Stimulated activated CD8-positive, alpha-beta memory T cell treated with anti-CD3 and anti-CD28 coated beads, Interleukin-7, amount 100 ng/mL, for 1 hour (primary cell): ENCODE measurements around the gene PRKCA.

Experiments used
- DNase-seq, 2 donors: peaks; one replicate each; pipeline ENCODE4 v3.0.0-alpha.2; 2020; ENCODE audit warnings: low read depth in 2 of 2

PRKCA gene

DNA sequence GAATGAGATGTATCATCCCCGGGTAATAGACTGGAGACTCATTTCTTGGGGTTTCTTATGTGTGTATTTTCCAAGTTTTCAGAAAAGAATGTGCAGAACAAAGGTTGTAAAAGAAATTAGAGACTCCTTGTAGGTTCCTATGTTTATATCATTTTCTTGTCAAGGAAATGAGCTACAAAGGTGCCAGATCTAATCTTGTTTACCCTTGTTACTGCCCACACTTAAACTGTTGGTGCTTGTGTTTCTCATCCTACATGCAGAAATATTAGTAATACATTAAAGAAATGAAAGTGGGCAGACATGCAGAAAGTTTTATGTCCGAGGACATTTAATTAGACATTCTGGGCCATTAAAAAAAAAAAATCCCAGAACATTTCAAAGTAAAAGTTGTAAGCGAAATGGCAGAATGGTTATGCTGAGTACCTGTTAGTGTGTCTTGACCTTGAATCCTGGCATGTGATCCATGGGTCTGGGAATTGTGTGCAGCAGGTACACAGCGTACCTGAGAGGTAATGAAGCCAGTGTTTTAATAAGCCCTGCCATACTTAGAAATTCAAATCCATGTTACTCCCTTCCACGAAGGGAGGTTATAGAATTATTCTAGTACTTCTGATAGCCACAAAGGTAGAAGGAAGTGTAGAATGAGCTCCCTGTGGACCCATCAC lies 469.9 kb downstream of the PRKCA start:
- no peak for DNase-seq

DNA sequence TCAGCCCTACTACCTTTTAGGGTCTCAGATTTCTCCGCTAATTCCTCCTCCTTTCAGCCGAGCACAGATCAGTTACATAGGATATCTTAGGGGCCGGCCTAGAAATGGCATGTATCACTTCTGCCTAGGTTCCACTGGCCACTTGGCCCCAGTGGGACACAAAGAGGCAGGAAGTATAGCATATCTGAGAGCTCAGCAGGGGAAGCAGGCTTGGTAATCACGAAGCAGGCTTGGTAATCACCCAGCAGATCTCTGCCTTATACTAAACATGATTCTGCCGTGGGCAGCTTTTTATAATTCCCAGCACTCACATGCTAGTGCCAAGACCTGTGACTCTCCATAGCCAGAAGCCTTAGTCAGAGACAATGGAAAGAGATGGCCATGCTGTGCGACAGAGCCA lies 472.9 kb downstream of the PRKCA start:
- DNase-seq = no peak

DNA sequence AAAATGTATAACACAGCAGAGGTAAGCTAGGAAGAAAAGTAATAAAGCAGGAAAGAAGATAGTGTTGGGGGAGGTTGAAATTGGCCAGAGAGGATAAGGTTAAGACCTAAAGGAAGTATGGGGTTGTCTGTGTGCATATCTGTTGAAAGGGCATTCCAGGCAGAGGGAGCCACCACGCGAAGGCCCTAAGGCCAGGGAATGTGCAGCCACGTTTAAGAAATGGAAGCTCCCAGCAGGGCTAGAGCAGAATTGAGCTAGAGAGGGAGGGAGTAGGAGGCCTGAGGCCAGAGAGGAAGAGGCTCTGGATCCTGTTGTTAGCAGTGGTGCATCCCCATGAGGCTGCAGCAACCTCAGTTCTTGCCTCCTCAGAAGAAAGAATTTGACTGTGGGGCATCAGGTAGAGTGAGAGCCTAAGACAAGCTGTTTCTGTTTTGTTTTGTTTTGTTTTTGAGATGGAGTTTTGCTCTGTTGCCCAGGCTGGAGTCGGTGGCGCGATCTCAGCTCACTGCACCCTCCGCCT lies 473.5 kb downstream of the PRKCA start:
- no peak for DNase-seq

- DNase-seq = no peak
Measured at GRCh38 chr17:66776999-66777688, 474.7 kb downstream of the PRKCA start.

- no peak for DNase-seq
Measured at GRCh38 chr17:66777689-66778225, 475.3 kb downstream of the PRKCA start.

- no peak for DNase-seq
Measured at GRCh38 chr17:66778531-66779236, 476.3 kb downstream of the PRKCA start.

DNA sequence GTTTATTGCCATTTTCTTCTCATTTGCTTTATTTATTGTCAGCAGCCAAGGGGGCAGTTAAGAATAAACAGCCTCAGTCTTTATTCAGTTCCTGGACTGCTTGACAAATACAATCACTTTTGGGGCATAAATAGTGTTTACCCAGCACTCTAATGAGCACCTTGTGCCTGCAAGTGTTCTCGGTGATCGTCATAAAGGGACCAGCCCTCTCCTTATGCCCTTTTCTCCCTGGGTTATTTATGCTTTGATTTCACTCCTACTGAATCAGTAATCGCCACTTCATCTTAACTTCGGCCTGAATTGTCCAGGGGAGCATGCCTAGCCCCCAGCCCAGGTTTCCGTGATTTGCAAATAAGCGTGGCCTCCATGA lies 476.8 kb downstream of the PRKCA start:
- no peak for DNase-seq

DNA sequence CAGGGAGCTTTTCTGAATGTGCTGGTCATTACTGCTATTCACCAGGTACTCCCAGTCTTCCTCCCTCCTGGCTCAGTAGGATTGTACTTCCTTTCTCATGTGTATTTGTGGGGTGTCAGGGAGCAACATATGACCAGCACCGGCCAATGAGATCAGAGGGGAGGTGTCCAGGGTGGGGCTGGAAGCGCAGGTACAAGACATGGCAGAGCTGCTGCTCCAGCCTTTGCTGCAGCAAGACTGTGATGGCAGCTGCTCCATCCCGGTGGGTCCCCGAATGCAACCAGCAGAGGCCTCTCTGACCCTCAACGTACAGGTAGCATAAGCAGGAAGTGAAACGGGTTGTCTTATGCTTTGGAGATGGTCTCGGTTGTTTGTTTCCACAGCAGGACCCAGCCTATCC lies 478.7 kb downstream of the PRKCA start:
- no peak for DNase-seq

DNA sequence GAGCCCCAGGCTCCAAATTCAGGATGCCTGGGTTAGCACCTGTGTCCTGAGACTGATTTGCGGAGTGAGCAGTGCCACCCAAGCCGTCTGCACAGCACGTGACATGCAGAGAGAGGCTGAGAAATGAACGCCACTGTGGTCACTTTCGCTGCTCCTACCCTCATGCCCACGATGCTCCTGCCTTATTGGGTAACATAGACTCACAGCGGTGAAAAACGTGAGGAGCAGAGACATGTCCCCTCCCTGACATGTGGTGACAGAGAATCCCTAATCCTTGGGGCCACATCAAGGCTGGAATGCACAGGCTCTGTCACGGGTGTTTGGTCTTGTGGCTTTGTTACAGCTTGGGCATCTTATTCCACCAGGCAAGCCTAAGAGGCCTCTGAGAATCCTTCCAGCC lies 480.4 kb downstream of the PRKCA start:
- no peak for DNase-seq

DNA sequence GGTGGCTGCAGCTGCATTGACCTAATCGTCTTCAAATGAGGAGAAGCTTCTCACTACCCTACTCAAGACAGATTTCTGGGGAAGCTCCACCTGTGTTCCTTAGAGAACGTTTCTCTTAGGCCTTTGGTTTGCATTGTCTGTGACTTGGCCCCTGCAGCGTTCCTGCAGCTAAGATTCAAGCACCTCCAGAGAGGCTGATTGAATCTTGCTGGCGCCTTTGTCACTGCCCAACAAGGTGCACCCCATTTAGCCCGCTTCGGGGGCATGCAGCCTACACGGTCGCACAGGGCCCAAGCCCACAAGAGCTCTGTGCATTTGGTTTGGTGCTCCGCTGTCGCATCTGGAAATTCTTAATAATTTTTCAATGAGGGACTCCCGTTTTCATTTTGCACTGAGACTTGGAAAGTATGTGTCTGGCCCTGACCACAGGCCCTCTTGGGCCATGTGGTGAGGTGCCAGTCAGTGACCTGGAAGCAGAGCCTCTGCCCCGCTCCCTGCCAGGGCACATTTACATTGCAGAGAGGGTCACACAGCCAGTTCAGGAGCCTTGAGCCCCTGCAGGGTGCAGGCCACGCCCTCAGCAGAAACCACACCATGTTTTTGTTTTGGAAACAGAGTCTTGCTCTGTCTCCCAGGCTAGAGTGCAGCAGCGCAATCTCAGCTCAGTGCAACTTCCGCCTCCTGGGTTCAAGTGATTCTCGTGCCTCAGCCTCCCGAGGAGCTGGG lies 481.4 kb downstream of the PRKCA start:
- DNase-seq = no peak

- DNase-seq = no peak
Measured at GRCh38 chr17:66784621-66785364, 482.4 kb downstream of the PRKCA start.

DNA sequence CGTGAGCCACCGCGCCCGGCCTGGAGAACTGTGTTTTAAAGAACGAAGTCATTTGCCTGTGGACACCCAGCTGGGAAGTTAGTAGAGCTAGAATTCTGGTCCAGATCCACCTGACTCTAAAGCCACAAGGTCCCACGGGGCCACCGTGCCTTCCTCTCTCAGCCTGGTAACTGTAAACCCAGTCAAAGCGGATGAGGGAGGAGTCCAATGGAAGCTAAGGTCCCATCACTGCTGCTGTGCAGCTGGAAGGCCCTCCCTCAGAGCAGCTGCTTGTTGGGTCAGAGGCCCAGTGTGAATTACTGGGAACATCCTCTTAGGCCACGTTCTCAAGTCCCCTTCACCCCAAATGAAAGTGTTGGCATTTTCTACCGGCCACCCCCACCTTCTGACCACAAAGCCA lies 483.7 kb downstream of the PRKCA start:
- DNase-seq = no peak

GRCh38 chr17:66787914-66788313 lies 485.5 kb downstream of the PRKCA start:
- DNase-seq = no peak

DNA sequence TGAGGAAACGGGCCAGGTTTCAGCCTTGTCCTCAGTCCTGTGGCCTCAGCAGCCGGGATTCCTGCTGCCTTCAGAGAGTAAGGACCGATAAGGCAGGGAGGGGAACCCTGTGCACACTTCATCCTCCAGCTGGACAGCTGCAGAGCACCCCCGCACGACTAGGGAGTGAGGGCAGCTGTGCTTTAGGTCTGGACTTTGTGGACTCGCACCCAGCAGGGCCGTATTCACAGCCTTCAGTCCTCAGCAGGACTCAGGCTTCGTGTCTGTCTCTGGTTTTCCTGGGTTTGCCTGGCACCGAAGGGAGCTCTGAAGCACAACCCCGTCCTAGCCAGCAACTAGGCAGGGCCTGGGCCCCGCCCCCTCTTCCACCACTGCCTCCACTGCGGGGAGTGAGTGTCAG lies 486.7 kb downstream of the PRKCA start:
- DNase-seq = no peak

DNA sequence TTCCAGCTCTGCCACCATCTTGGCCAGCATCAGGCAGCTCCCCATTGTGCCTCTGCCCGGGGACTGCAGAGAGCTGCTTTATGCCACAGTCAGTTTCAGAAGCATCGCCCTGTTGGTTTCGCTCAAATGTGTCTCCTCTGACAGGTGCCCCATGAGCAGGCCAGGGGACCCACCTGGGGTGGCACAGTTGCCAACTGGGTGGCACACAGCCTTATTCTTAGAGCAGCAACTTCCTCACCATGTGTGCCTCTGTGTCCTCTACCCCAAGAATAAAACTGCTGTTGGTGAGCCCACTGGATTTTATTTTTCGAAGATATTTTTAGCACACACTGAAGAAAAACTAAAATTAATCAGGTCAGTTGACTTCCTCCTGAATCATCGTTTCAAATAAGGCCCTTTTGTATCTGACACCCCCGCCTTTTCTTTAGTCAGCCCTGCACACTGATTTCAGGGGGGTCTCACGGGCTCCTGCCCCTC lies 487.6 kb downstream of the PRKCA start:
- no peak for DNase-seq

DNA sequence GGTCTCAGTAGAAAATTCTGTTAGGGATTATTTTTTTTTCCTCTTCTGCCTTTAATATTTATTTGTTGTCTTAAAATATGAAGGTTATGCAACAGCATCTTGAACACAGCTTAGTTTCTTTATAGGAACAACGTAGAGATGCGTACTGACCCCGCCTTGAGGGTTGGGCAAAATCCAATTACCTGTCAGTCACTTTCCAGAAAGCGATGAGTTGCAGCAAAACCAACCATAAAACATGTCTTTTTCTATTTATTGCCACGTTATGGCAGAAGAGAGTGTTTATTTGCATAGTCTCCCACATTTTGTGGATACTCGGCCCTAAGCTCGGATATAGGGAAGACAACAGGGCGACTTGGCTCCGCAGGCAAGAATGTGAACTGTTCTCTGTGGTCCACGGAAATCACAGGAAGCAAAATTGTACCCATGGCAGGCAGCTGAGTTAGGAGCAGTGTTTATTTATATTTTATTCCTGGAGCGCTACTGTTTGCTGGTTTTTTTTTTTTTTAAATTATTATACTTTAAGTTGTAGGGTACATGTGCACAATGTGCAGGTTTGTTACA lies 488.2 kb downstream of the PRKCA start:
- no peak for DNase-seq

DNA sequence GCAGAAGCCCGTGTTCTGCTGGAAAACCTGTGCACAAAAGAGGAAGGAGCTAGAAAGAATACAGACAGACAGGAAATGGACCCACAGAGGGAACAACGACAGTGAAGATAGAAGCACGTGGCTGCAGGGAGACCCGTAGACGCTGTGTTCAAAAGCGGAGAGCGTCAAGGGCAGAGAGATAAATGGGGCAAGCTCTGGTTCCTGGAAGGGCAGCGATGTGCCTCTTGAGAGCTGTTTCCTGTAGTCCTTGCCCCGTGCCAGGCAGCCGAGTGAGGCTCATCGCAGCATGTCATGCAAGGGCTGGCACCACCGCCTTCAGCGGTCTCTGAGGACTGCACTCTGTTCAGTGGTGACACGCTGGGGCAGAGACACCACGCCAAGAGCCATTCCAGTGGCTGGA lies 488.9 kb downstream of the PRKCA start:
- DNase-seq = no peak

GRCh38 chr17:66793814-66794213 lies 491.4 kb downstream of the PRKCA start:
- no peak for DNase-seq

- DNase-seq = no peak
Measured at GRCh38 chr17:66795486-66795885, 493.1 kb downstream of the PRKCA start.

GRCh38 chr17:66799849-66800537 lies 497.6 kb downstream of the PRKCA start:
- no peak for DNase-seq
